Posterior cingulate gyrus (tissue), 11 donors: ENCODE data around the gene OPHN1.
"Not testable (repeated sequence)": the region's sequence is repeated elsewhere in the genome, so short reads cannot be mapped to it uniquely, and the experiment has no call there.

Experiments
- DNase-seq, 10 donors: peaks; one replicate each; pipeline versions ENCODE4 v3.0.0 to v3.0.0-alpha.2; 2020 to 2021; ENCODE audit warnings: mixed read lengths in 3 of 10
- intact Hi-C: fragments of 100-400 bp; cut with DNase I; formaldehyde crosslinking; loops from one replicate; pipeline ENCODE4 v1.15.1; 2023

Gene OPHN1

DNA sequence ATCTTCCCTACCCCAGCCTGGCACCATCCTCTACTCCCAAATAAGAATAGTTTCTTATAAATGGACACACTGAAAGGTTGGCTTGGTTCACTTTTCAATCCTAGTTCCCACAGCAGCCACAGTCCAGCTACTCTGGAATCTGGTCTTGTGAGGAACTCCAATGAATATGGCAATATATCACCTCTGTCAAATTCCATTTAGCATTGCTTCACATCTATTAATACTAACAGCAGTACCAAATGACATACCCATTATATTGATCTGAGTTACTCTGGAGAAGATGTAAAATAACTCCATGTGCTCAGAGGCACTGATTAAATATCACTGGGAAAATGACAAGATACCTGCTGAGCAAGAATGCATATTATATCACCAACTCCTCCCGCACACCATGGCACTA, 8.6 kb downstream of the OPHN1 start:
- intact Hi-C loops, result no loop called here
- no peak for DNase-seq

DNA sequence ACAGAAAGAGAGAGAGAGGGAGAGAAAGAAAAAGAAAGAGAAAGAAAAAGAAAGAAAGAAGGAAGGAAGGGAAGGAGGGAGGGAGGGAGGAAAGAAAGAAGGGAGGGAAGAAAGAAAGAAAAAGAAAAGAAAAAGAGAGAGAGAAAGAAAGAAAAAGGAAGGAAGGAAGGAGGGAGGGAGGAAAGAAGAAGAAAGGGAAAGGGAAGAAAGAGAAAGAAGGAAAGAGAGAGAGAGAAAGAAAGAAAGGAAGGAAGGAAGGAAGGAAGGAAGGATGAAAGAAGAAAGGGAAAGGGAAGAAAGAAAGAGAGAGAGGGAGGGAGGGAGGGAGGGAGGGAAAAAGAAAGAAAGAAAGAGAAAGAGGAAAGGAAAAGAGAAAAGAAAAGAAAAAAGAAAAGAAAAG, 10.8 kb downstream of the OPHN1 start:
- DNase-seq, result no peak

DNA sequence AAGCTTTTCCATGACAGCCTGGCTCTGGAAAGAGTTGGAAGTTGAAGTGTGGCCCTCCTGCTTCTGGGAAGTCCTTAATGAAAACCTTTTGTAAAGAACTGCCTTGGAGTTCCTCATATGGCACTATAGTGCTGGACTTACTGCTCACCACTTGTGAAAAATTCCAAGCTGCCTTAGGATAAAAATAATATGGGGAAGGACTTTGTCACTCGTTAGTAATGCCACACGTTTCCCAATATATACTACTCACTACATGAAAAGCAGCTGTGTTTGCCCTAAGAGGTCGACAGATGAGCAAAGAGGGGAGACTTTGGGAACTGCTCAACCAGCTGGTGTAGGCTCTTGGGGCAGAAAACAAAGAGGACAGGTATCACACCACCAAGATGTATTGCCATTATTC, 11.7 kb downstream of the OPHN1 start:
- no peak for DNase-seq
- intact Hi-C loops, result no loop called here

More for the DNA sequence above, 10.8 kb downstream of the OPHN1 start:
- intact Hi-C loops, result no loop called here

DNA sequence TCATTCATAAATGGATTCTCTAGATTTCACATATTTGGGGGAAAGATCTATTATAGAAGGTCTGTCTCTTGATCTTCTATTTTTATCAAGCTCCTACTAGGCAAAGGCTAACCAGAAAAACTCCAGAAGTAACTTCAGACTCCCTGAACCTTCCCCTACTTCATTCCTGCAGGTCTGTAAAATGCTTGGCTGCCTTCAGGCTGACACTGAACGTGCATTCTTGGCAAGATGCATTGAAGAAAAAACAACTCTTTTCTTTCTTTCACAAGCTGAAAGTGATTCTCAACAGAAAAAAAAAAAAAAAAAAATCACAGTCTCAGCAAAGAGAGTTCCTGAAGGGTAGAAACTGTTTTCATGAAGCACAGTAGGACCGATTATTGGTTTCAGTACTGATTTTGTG, 12.7 kb downstream of the OPHN1 start:
- no peak for DNase-seq
- intact Hi-C loops, result no loop called here

DNA sequence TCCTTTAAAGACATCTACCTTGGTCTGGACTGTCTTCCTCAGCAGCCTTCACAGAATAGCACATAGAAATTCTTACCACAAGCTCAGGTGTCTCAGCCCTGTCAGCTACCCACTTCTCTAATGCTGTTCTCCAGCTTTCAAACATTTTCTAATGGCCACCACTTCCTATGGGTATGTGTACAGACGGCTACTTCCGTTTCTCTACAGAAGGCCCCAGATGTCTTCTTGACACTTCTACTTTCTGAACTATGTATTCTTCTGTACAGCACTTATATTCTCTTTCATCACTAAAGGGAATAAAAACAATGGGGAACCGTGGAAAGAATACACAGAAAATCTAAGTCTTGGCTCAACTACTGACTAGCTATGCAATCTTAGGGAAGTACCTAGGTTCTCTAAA, 13.3 kb downstream of the OPHN1 start:
- intact Hi-C loops, result no loop called here
- no peak for DNase-seq

DNA sequence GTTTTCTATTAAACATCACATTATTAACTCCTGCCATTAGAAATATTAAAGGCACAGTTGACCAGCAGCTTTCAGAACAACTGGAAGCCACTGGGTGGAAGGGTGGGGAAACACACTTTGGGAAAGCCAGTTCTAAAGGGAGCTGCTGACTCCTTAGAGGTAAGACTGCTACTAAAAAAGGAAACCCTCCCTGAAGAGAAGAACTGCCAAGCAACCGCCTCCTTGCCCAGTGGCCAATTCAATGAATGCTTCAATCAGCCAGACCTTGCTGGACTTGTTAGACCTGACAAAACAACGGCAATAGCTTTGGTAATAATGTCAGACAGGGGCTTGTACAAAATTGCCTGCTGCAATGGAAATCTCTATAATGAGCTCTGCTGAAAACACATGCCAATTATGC, 15.6 kb downstream of the OPHN1 start:
- DNase-seq, result no peak
- intact Hi-C loops, result no loop called here

DNA sequence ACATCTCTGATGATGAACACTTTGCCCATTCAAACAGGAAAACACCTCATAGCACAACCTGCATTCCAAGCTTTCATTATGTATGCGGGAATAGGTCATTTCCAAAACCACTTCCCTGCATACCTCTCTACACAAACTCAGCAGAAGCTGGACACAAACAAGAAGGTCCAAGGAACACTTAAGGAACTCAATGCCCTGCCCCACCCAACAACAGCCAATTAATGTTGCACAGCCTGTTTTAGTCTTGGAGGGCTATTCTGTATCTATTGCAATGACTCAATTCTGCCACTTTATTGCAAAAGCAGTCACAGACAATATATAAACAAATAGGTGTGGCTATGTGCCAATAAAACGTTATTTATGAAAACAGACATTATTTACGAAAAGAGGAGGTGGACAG, 16.7 kb downstream of the OPHN1 start:
- intact Hi-C loops, result no loop called here
- DNase-seq, result no peak

DNA sequence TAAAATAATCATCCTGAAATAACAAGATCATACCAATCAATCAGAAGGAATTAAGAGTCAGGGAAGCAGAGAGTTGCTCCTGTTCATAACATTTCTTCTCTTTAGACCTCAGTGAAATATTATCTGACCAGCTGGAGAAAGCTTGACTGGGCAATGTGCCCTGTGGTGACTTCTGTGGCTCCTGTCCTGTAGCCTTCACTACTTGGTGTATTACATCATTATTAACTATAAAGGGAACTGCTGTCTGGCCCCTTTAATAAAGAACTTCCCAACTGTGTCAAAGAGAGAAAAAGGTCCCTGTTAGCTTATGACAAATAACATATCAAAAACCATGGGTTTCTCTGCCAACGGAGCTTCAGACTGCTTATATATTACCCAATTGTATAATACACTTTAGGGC, 18.0 kb downstream of the OPHN1 start:
- no peak for DNase-seq
- intact Hi-C loops, result no loop called here

DNA sequence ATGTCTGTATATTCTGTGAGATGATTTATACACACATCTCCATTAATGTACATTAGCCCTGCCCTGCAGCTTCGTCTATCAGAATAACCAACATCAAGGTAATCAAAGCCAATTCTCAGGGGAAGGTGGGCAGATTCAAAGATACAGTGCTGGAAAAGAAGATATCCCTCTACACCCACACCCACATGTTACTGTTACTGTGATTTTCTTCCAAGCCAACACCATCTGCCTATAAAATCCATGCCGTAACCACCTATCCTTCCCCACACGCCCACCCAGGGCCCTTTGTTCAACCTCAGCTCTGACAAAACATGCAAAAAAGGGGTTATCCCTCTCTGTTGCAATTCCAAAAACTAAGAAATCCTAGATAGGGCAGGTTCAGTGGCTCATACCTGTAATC, 20.0 kb downstream of the OPHN1 start:
- intact Hi-C loops, result no loop called here
- no peak for DNase-seq

DNA sequence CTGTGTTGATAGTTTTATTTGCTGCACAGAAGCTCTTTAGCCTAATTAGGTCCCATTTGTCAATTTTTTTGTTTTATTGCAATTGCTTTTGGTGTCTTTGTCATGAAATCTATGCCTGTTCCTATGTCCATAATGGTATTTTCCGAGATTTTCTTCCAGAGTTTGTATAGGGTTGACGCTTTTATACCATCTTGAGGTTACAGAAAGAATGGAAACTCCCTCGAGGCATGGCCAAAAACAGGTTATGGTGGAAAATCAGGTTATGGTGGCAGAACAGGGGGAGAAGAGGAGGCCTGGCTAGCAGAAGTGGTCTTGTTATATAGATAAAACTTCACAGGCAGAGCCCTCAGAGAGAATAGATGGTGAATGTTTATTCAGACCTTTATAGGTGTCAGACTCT, 21.6 kb downstream of the OPHN1 start:
- DNase-seq, result no peak
- intact Hi-C loops, result no loop called here

DNA sequence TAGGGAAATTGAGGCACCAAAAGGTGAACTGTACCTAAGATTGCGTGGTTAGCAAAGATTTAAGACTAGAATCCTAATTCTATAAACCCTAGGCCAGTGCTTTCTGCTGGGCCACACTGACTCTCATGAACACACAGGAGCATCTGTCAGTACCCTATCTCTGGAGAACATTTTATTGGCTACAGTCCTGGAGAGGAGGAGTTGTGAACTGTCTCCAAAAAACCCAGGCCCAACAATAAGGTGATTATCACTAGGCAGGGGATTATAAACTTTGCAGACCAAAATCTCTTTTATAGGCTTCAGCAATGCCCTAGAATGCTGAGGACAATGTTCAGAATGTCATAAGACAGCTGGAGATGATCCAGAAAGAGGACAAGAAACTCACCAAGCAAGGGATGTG, 24.1 kb downstream of the OPHN1 start:
- intact Hi-C loops, result no loop called here
- peak in 1 of 10 donors; percentile 24 for DNase-seq

DNA sequence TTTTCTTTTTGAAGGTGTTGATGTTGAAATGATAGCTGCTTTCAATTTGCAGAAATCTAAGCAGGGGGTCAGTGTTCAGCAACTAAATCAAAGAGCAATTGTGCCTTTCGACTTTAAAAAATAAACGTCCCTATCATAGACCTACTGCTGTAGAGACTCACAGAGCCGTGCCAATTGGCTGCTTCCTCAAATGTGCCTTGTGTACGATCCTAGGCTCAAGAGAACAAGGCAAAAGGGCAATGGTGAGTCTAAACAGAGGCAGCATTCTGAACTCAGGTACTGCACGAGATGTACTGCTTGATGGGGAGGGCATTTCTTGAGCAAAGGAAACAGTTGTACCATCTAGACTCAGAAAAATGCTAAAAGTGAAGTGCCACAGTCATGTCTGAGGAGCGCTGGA, 29.8 kb downstream of the OPHN1 start:
- intact Hi-C loops, result no loop called here
- no peak for DNase-seq

DNA sequence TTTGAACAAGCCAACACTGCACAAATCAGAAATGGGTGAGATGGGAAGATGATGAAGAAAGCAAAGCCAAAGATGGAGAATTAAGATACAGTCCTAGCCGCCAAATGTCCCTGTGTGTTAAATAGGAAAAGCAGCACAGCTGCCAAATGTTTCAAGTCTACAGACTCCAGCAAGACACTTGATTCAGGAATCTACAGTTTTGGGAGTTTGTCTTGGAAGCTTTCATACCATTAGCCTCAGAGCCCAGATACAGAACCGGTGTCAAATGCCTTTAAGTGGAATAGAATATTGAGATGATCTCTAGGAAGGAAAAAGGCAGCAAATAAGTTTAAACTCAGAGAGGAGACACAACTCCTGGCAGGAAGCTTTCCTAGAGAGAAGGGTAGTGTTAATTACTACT, 30.3 kb downstream of the OPHN1 start:
- DNase-seq, result no peak
- intact Hi-C loops, result no loop called here

DNA sequence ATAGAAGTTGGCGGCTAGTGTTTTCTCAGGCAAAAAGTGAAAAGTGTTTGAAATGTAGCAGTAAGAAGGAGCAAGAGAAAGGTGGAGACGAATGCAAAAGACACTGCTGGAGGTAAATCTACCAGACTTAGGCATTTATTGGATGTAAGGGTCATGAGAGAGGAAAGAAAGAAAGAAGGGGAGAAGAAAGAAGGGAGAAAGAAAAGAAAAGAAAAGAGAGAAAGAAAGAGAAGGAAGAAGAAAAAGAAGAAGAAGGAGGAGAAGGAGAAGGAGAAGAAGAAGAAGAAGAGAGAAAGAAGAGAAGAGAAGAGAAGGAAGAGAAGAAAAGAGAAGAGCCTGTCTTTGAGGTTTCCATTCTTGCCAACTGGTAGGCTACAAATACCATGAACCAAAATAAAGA, 31.2 kb downstream of the OPHN1 start:
- intact Hi-C loops, result no loop called here

DNA sequence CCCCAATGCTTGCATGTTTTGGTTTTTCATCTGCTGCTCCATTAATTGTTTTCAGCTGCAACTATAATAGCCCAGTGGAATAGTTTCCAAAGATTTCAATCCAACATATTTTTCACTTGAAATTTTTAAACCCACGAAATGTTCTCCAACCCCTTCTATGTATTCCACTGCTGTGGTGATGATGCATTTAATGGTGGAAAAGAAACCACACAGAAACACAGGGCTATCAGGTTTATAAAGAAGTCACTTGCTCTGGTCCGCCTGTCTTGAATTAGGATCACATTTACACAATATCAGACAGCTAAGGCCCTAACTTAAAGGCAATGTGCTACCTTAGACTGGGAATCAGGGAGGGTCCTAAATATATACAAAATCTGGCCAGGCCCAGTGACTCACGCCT, 35.0 kb downstream of the OPHN1 start:
- no peak for DNase-seq
- intact Hi-C loops, result no loop called here

More for the DNA sequence above, 31.2 kb downstream of the OPHN1 start:
- DNase-seq, result no peak

DNA sequence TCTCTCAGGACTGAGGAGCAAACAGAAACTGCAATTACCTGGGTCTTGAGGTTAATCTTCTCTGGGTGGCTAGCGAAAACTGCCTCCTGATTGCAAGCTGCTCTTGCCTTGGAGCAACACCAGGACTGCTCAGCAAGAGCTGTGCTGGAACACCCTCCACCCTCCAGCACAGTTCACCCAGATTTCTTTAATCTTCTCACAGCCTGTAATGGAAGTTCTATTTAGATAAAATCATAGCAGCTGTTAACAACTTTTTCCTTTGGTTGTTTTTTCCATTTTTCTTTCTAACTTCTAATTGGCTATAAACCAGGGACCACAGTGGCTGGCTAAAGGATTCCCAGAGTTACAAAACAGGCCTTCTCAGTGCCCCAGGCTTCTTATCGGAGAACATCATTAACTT, 36.3 kb downstream of the OPHN1 start:
- peak in 1 of 10 donors; percentile 20 for DNase-seq
- intact Hi-C loops, result no loop called here

DNA sequence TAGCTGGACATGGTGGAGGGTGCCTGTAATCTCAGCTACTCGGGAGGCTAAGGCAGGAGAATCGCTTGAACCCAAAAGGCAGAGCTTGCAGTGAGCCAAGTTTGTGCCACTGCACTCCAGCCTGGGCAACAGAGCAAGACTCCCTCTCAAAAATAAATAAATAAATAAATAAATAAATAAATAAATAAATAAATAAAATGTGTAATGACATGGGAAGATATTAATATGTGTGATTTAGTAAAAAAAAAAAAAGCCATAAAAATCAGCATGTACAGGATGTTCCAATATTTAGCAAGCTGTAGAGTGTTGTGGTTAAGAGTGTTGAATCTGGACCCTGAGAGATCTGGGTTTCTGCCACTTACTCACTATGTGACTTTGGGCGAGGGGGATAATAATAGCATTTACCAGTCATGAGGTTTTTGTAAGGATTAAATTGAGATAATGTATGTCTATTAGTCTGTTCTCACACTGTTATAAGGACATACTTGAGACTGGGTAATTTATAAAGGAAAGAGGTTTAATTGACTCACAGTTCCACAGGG, 43.8 kb downstream of the OPHN1 start:
- DNase-seq, intact Hi-C loops: not testable (repeated sequence)

DNA sequence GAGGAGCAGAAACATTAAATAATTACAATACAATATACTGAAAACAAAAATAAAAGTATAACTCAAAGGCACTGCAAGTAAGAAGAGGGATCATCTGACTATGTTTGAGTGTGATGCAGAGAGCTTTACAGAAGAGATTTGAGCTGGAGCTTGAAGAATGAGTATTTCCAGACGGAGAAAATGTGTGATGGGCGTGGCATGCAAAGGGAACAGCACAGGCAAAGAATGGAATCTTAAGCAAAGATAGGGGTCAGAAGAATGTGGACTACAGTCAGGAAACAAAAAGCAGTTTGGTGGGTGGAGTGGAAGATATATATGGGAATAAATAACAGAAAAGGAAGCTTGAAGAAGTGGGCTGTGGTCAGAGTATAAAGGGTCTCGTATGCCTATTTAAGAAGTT, 45.5 kb downstream of the OPHN1 start:
- intact Hi-C loops, result no loop called here
- no peak for DNase-seq

DNA sequence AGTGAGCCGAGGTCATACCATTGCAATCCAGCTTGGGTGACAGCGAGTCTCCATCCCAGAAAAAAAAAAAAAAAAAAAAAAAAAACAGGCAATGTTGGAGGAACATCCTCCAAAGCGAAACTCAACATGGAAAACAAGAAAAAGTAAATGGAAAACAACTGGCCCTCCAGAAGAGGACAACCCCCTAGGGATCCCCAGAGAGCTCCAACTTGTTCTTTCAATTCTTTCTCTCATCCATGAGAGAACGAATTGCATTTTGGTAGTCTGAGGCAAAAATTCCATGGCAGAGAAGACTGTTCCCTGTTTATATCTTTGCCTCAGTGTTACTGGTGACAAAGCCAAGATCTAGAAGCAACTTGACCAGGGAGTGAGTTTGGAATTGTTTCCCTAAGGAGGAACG, 49.8 kb downstream of the OPHN1 start:
- no peak for DNase-seq
- intact Hi-C loops, result no loop called here

DNA sequence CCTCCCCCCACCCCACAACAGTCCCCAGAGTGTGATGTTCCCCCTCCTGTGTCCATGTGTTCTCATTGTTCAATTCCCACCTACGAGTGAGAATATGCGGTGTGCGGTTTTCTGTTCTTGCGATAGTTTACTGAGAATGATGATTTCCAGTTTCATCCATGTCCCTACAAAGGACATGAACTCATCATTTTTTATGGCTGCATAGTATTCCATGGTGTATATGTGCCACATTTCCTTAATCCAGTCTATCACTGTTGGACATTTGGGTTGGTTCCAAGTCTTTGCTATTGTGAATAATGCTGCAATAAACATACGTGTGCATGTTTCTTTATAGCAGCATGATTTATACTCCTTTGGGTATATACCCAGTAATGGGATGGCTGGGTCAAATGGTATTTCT, 55.7 kb downstream of the OPHN1 start:
- DNase-seq, intact Hi-C loops: not testable (repeated sequence)

DNA sequence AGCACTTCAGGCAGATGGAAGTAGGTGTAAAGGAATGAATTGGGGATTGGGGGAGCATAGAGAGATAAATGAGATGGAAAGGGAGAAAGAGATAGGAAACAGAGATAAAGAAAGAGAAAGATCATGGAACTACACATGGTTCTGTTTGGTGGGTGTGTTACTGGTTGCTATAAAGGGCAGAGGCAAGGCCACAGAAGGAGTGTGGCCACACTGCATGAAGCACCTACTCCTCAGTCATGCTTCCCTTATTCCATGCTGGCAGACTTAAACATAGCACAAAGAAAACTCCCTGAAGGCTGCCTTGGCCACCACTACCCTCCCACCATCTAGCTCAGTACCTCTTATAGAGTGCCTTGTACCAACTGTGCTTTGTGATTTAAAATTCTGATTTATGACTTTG, 56.9 kb downstream of the OPHN1 start:
- no peak for DNase-seq

DNA sequence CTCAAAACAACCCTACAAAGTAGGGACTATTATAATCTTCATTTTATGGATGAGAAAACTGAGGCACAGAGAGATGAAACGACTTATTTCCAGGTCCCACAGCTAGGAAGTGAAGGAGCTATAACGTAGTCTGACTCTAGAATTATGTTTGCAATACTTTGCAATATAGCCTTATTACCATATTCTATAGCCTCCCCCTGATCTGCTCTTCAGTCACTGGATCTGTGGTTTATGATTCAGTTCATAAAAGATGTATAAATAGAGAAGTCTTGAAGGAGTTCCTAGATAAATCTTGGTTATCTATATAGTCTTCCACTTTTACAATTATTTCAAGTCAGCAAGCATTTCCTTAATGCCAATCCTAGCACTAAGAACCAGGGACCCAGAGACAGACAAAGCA, 57.5 kb downstream of the OPHN1 start:
- intact Hi-C loops, result no loop called here
- DNase-seq, result no peak

More for the DNA sequence above, 56.9 kb downstream of the OPHN1 start:
- intact Hi-C loops, result no loop called here

DNA sequence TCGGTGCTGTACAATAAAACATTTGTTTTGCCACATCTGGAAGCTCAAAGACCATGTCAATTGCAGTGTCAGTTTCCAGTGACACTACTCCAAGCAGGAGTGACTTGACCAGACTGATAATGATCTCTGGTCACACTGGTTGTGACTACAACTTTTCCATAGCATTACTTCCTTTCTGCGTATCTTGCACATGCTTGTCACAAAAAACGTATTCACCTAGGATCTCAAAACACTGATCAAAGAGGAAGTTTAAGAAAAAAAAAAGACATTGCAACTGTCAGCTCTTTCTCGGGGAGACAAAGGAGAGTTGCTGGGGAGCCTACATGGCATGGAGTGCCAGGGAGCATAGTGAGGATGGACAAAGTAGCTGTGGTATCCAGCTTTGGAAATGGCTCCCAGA, 60.6 kb downstream of the OPHN1 start:
- no peak for DNase-seq
- intact Hi-C loops, result no loop called here
